SK-N-SH (cell line): ENCODE measurements around the gene EML1. TPM values are rescaled to one million over a fixed set of nuclear protein-coding genes. Genes with fewer than 3 reads are reported as not detected.

ENCODE experiments used
- CTCF ChIA-PET: fragments of 300-600, 350-600 bp; formaldehyde crosslinking; extraction: SDS; loops from one replicate; lab custom pipeline; 2021; lab: Yijun Ruan, JAX
- POLR2A ChIA-PET: fragments of 350-600 bp; sonication (Branson Sonifier 250); formaldehyde crosslinking; extraction: SDS; loops from one replicate; lab custom pipeline; 2020; ENCODE audit warnings: antibody characterized with exemption, inconsistent platforms; lab: Yijun Ruan, JAX
- DNase-seq: peaks from one replicate; pipeline ENCODE4 v3.0.0; 2012
- H2AFZ ChIP-seq: fragments of 200-600 bp; sonication (generic); 2 replicates; pipeline ENCODE4 v1.8.1; 2016; ENCODE audit warnings: antibody characterized with exemption, mild to moderate bottlenecking, low read depth
- H3F3A ChIP-seq: fragments of 200-600 bp; sonication (generic); replicated peaks from 2 replicates; pipeline ENCODE3; 2016; ENCODE audit warnings: antibody characterized with exemption, mild to moderate bottlenecking; ENCODE audit not compliant: insufficient read depth
- H3K27ac ChIP-seq, 2 experiments: fragments of 200-500 bp in 1 of 2; fragments of 200-600 bp in 1 of 2; sonication (Bioruptor generic) in 1 of 2; sonication (generic), shearing (Covaris generic) in 1 of 2; 2 replicates each; pipeline versions ENCODE4 v1.5.1 to v1.6.1; 2014 to 2016; ENCODE audit warnings: low read depth in 2 of 2, inconsistent platforms in 1 of 2, low read length in 1 of 2, mild to moderate bottlenecking in 1 of 2, mixed read lengths in 1 of 2
- H3K27me3 ChIP-seq: fragments of 200-600 bp; sonication (generic), shearing (Covaris generic); 2 replicates; pipeline ENCODE4 v1.6.1; 2016; ENCODE audit warnings: mixed run types; ENCODE audit not compliant: insufficient read depth
- H3K36me3 ChIP-seq, 2 experiments: fragments of 200-500 bp in 1 of 2; fragments of 200-600 bp in 1 of 2; sonication (Bioruptor generic) in 1 of 2; sonication (generic) in 1 of 2; replicated peaks in 1 of 2; 2 replicates each; pipeline versions ENCODE3 to v1.5.1; 2014 to 2016; ENCODE audit warnings: low read length in 1 of 2, mild to moderate bottlenecking in 1 of 2; ENCODE audit not compliant: insufficient read depth in 2 of 2, control insufficient read depth in 1 of 2
- H3K4me1 ChIP-seq, 2 experiments: fragments of 200-500 bp in 1 of 2; fragments of 200-600 bp in 1 of 2; sonication (Bioruptor generic) in 1 of 2; sonication (generic), shearing (Covaris generic) in 1 of 2; 2 replicates each; pipeline versions ENCODE4 v1.5.1 to v1.6.1; 2014 to 2016; ENCODE audit warnings: low read depth in 1 of 2, low read length in 1 of 2, mixed run types in 1 of 2; ENCODE audit not compliant: insufficient read depth in 2 of 2, control insufficient read depth in 1 of 2
- H3K4me2 ChIP-seq: fragments of 200-600 bp; sonication (generic), shearing (Covaris generic); 2 replicates; pipeline ENCODE4 v1.6.1; 2017; ENCODE audit warnings: mixed run types
- H3K4me3 ChIP-seq, 2 experiments: fragments of 200-500 bp in 1 of 2; fragments of 200-600 bp in 1 of 2; sonication (Bioruptor generic) in 1 of 2; sonication (generic), shearing (Covaris generic) in 1 of 2; 2 replicates each; pipeline versions ENCODE4 v1.5.1 to v1.8.1; 2014 to 2016; ENCODE audit warnings: low read depth in 2 of 2, inconsistent platforms in 1 of 2, low read length in 1 of 2, mild to moderate bottlenecking in 1 of 2, mixed read lengths in 1 of 2, moderate library complexity in 1 of 2
- H3K79me2 ChIP-seq: fragments of 200-600 bp; sonication (generic); 2 replicates; pipeline ENCODE4 v1.8.1; 2017; ENCODE audit warnings: mild to moderate bottlenecking; ENCODE audit not compliant: insufficient read depth
- H3K9ac ChIP-seq: fragments of 200-600 bp; sonication (generic); 2 replicates; pipeline ENCODE4 v1.6.1; 2017; ENCODE audit warnings: mixed run types
- H3K9me2 ChIP-seq: fragments of 200-600 bp; sonication (generic); 2 replicates; pipeline ENCODE4 v1.6.1; 2017; ENCODE audit warnings: mixed run types
- H3K9me3 ChIP-seq: fragments of 200-600 bp; sonication (generic); 2 replicates; pipeline ENCODE4 v1.6.1; 2017; ENCODE audit warnings: mixed run types, mild to moderate bottlenecking, moderate library complexity
- H4K20me1 ChIP-seq: fragments of 200-600 bp; sonication (generic); 2 replicates; pipeline ENCODE4 v1.6.1; 2017; ENCODE audit warnings: mild to moderate bottlenecking, mixed run types; ENCODE audit not compliant: insufficient read depth
- CHD2 ChIP-seq: fragments of 150-350 bp; IDR thresholded peaks from 2 replicates; pipeline ENCODE4 v1.6.1; 2018; ENCODE audit warnings: low read length; ENCODE audit not compliant: partially characterized antibody
- ELF1 ChIP-seq: IDR thresholded peaks from 2 replicates; pipeline ENCODE4 v1.4.0; 2012
- FOSL2 ChIP-seq: IDR thresholded peaks from 2 replicates; pipeline ENCODE4 v1.4.0; 2012; ENCODE audit warnings: low read depth, mild to moderate bottlenecking, moderate library complexity, borderline replicate concordance
- FOXJ3 ChIP-seq: sonication (generic); formaldehyde crosslinking; IDR thresholded peaks from 2 replicates; pipeline ENCODE4 v1.5.1; 2020; ENCODE audit warnings: mild to moderate bottlenecking, missing genetic modification reagents
- FOXM1 ChIP-seq: IDR thresholded peaks from 2 replicates; pipeline ENCODE4 v1.4.0; 2012; ENCODE audit warnings: low read depth, mild to moderate bottlenecking
- GABPA ChIP-seq: IDR thresholded peaks from 2 replicates; pipeline ENCODE4 v1.4.0; 2012; ENCODE audit warnings: low read depth, mild to moderate bottlenecking
- MAX ChIP-seq: IDR thresholded peaks from 2 replicates; pipeline ENCODE4 v1.4.0; 2012; ENCODE audit warnings: low read depth
- RAD21 ChIP-seq: IDR thresholded peaks from 2 replicates; pipeline ENCODE4 v1.6.1; 2012; ENCODE audit warnings: mild to moderate bottlenecking, low read length
- RCOR1 ChIP-seq: fragments of 150-350 bp; IDR thresholded peaks from 2 replicates; pipeline ENCODE4 v1.6.1; 2017; ENCODE audit warnings: antibody characterized with exemption, low read length
- RXRA ChIP-seq: IDR thresholded peaks from 2 replicates; pipeline ENCODE4 v1.4.0; 2012; ENCODE audit warnings: low read depth, mild to moderate bottlenecking, borderline replicate concordance
- SMC3 ChIP-seq: IDR thresholded peaks from 2 replicates; pipeline ENCODE4 v1.6.1; 2012; ENCODE audit warnings: low read depth, low read length, improper control_type of control experiment
- TAF1 ChIP-seq: IDR thresholded peaks from 2 replicates; pipeline ENCODE4 v1.6.1; 2012; ENCODE audit warnings: low read depth, mild to moderate bottlenecking, low read length, moderate library complexity, borderline replicate concordance
- TCF12 ChIP-seq: IDR thresholded peaks from 2 replicates; pipeline ENCODE4 v1.4.0; 2012
- ZBTB33 ChIP-seq: IDR thresholded peaks from 2 replicates; pipeline ENCODE4 v1.4.0; 2012; ENCODE audit warnings: low read depth, borderline replicate concordance
- WGBS: methylation state at CpG from one replicate; pipeline ENCODE4 v1.1.6; 2017; ENCODE audit warnings: low lambda C conversion rate; 5-methylcytosine and 5-hydroxymethylcytosine counted together
- polyA plus RNA-seq, 3 experiments: library from polyadenylated mRNA; depleted of rRNA; stranded (reverse); fragments of >200 nt; gene quantifications; 2 replicates each; pipeline ENCODE4 v1.2.3, GENCODE V29; 2012
- TF ChIP-seq, protein P1 (sequence below): fragments of 150-350 bp; IDR thresholded peaks from 2 replicates; pipeline ENCODE4 v1.6.1; 2017; ENCODE audit warnings: antibody characterized with exemption, low read length, low read depth, borderline replicate concordance

Gene EML1
- polyA plus RNA-seq, 1 of the 3 experiments (the other 2 are of a cell fraction), result 6.3 TPM

- Histone ChIP-seq H3K4me2 (no peak overlapping the region), H3K9ac (no peak overlapping the region), H3K79me2 (peaks cover 82% of the 10 kb centered on the region), H3K27ac (no peak overlapping the region), H3K9me3 (no peaks in the 10 kb centered on the region), H3K36me3 (peaks cover 0 to 6% of the 10 kb centered on the region in 2 experiments), H4K20me1 (0 out of 2 replicates have a peak, but pooled peaks cover 4% of the 10 kb centered on the region), H3F3A (no peaks in the 10 kb centered on the region), H3K4me3 (no peak overlapping the region), H2AFZ (no peak overlapping the region), H3K27me3 (no peaks in the 10 kb centered on the region), H3K4me1 (peaks cover 0 to 7% of the 10 kb centered on the region in 2 experiments; a peak in 1 of 4 replicates)
- DNase-seq, result no peak
- CTCF ChIA-PET, result interaction anchor here (2.4 to 3.1 kb wide), 2 partner anchors 132 to 217 kb away, joined by 10 to 15 read pairs; no protein-coding TSS in a partner anchor
- no peak for TF ChIP-seq RAD21
- no peak for TF ChIP-seq FOXM1
- TF ChIP-seq SMC3, result no peak
- TF ChIP-seq, all 33 proteins: peak for 0
- WGBS, result 90% methylated on average over 1 of the region's 1 CpG
- H3K9me2 ChIP-seq, result no peaks in the 10 kb centered on the region
- POLR2A ChIA-PET, result no interaction called here
Observed at GRCh38 chr14:99976021-99976420, 182.8 kb downstream of the EML1 start.

GRCh38 chr14:99976681-99977080, 183.5 kb downstream of the EML1 start:
- Histone ChIP-seq H3K4me2 (no peak overlapping the region), H3K27ac (no peak overlapping the region), H3K9ac (no peak overlapping the region), H4K20me1 (0 out of 2 replicates have a peak, but pooled peaks cover 7% of the 10 kb centered on the region), H3K27me3 (no peaks in the 10 kb centered on the region), H3K9me3 (no peaks in the 10 kb centered on the region), H3F3A (peaks cover 4% of the 10 kb centered on the region), H3K9me2 (no peaks in the 10 kb centered on the region), H3K4me1 (peaks cover 0 to 7% of the 10 kb centered on the region in 2 experiments; a peak in 1 of 4 replicates), H2AFZ (no peak overlapping the region), H3K36me3 (peaks cover 0 to 6% of the 10 kb centered on the region in 2 experiments), H3K79me2 (peaks cover 83% of the 10 kb centered on the region), H3K4me3 (no peak overlapping the region)
- no peak for DNase-seq
- TF ChIP-seq RCOR1, result no peak
- TF ChIP-seq TAF1, result no peak
- TF ChIP-seq ZBTB33, result no peak
- TF ChIP-seq RXRA, result no peak
- TF ChIP-seq TCF12, result no peak
- no peak for TF ChIP-seq ELF1
- TF ChIP-seq MAX, result no peak
- no peak for TF ChIP-seq FOXJ3
- no peak for TF ChIP-seq GABPA
- TF ChIP-seq, protein P1, sequence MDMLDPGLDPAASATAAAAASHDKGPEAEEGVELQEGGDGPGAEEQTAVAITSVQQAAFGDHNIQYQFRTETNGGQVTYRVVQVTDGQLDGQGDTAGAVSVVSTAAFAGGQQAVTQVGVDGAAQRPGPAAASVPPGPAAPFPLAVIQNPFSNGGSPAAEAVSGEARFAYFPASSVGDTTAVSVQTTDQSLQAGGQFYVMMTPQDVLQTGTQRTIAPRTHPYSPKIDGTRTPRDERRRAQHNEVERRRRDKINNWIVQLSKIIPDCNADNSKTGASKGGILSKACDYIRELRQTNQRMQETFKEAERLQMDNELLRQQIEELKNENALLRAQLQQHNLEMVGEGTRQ, result no peak
- no peak for TF ChIP-seq FOSL2
- TF ChIP-seq CHD2, result no peak
- WGBS, result 93% methylated on average over 3 of the region's 3 CpGs
- CTCF ChIA-PET, result interaction anchor here (1.8 to 3.1 kb wide), 2 partner anchors 132 to 216 kb away, joined by 7 to 15 read pairs; no protein-coding TSS in a partner anchor
- POLR2A ChIA-PET, result no interaction called here
